Measurements from ENCODE around the gene FBXL13. TPM values are rescaled to one million over a fixed set of nuclear protein-coding genes. Genes with fewer than 3 reads are reported as not detected.

FBXL13 gene
- polyA plus RNA-seq, 1 of the 3 experiments (the other 2 are of a cell fraction), result 1.1 TPM

- H3K27me3 ChIP-seq (ENCODE audit: insufficient read depth), result no peaks in the 10 kb centered on the region
- H3K4me1 ChIP-seq (ENCODE audit: control insufficient read depth in 1 of 2, insufficient read depth in 2 of 2, low read depth in 1 of 2, low read length in 1 of 2), result peaks cover 0 to 41% of the 10 kb centered on the region in 2 experiments; a peak in 2 of 4 replicates
- no peaks in the 10 kb centered on the region for H3K9me2 ChIP-seq
- no peaks in the 10 kb centered on the region for H3K9me3 ChIP-seq
- WGBS (ENCODE audit: low lambda C conversion rate), result 98% methylated on average over 3 of the region's 3 CpGs
- ChIA-PET CTCF (interaction anchor here (0.9 kb wide), 1 partner anchor 8 kb away, joined by 4 read pairs; no protein-coding TSS in a partner anchor), POLR2A (no interaction called here)
- H3K36me3 ChIP-seq (replicated peaks in 1 of 2; ENCODE audit: control insufficient read depth in 1 of 2, insufficient read depth in 2 of 2, low read length in 1 of 2), result peaks cover 0 to 3% of the 10 kb centered on the region in 2 experiments
- no peaks in the 10 kb centered on the region for H3K79me2 ChIP-seq (ENCODE audit: insufficient read depth)
- TF ChIP-seq JUND (IDR thresholded peaks at IDR 0.05), result no peak
- no peak for TF ChIP-seq TCF12 (IDR thresholded peaks at IDR 0.05)
- TF ChIP-seq, protein P1, sequence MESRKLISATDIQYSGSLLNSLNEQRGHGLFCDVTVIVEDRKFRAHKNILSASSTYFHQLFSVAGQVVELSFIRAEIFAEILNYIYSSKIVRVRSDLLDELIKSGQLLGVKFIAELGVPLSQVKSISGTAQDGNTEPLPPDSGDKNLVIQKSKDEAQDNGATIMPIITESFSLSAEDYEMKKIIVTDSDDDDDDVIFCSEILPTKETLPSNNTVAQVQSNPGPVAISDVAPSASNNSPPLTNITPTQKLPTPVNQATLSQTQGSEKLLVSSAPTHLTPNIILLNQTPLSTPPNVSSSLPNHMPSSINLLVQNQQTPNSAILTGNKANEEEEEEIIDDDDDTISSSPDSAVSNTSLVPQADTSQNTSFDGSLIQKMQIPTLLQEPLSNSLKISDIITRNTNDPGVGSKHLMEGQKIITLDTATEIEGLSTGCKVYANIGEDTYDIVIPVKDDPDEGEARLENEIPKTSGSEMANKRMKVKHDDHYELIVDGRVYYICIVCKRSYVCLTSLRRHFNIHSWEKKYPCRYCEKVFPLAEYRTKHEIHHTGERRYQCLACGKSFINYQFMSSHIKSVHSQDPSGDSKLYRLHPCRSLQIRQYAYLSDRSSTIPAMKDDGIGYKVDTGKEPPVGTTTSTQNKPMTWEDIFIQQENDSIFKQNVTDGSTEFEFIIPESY (IDR thresholded peaks at IDR 0.05; ENCODE audit: borderline replicate concordance, low read depth), result no peak
- no peak for TF ChIP-seq RXRA (IDR thresholded peaks at IDR 0.05; ENCODE audit: borderline replicate concordance, low read depth)
- TF ChIP-seq YY1 (IDR thresholded peaks at IDR 0.05; ENCODE audit: low read depth), result no peak
- TF ChIP-seq GATA2 (CRISPR knock-in tag; IDR thresholded peaks at IDR 0.05), result no peak
- no peak for TF ChIP-seq PBX3 (IDR thresholded peaks at IDR 0.05)
- no peak for TF ChIP-seq TEAD4 (IDR thresholded peaks at IDR 0.05; ENCODE audit: borderline replicate concordance, insufficient read depth)
- TF ChIP-seq, protein P2, sequence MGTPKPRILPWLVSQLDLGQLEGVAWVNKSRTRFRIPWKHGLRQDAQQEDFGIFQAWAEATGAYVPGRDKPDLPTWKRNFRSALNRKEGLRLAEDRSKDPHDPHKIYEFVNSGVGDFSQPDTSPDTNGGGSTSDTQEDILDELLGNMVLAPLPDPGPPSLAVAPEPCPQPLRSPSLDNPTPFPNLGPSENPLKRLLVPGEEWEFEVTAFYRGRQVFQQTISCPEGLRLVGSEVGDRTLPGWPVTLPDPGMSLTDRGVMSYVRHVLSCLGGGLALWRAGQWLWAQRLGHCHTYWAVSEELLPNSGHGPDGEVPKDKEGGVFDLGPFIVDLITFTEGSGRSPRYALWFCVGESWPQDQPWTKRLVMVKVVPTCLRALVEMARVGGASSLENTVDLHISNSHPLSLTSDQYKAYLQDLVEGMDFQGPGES (IDR thresholded peaks at IDR 0.05; ENCODE audit: low read depth, low read length), result no peak
- TF ChIP-seq GABPA (IDR thresholded peaks at IDR 0.05; ENCODE audit: low read depth), result no peak
- TF ChIP-seq MXI1 (IDR thresholded peaks at IDR 0.05; ENCODE audit: low read depth, low read length), result no peak
- no peak for TF ChIP-seq EZH2phosphoT487 (IDR thresholded peaks at IDR 0.05; ENCODE audit: borderline replicate concordance, low read depth)
- TF ChIP-seq SIN3A (IDR thresholded peaks at IDR 0.05; ENCODE audit: borderline replicate concordance, low read depth, low read length), result no peak
- TF ChIP-seq RCOR1 (IDR thresholded peaks at IDR 0.05; ENCODE audit: low read length), result no peak
- no peak for TF ChIP-seq NRF1 (IDR thresholded peaks at IDR 0.05; ENCODE audit: low read depth, low read length)
- H3K27ac ChIP-seq (ENCODE audit: low read depth in 2 of 2, low read length in 1 of 2), result peak overlapping the region; percentile 23 to 47; a peak in 2 of 4 replicates
- H3F3A ChIP-seq (replicated peaks; ENCODE audit: insufficient read depth), result peaks cover 4% of the 10 kb centered on the region
- no peak overlapping the region for H3K9ac ChIP-seq
- no peak overlapping the region for H3K4me3 ChIP-seq (ENCODE audit: low read depth in 2 of 2, low read length in 1 of 2)
- no peak for DNase-seq
- H4K20me1 ChIP-seq (ENCODE audit: insufficient read depth), result no peaks in the 10 kb centered on the region
- no peak overlapping the region for H2AFZ ChIP-seq (ENCODE audit: low read depth)
- H3K4me2 ChIP-seq, result no peak overlapping the region
Observed at GRCh38 chr7:102934701-102935100, 139.9 kb downstream of the FBXL13 start.
